Caco-2 (cell line): ENCODE data around the gene SLC5A10. TPM values are rescaled to one million over a fixed set of nuclear protein-coding genes. Genes with fewer than 3 reads are reported as not detected.

Experiments used
- BruUV-seq: library from RNA; stranded (reverse); fragments of 400-500 nt; replicated peaks from 2 replicates; lab custom pipeline; 2021; lab: Mats Ljungman, UMichigan
- CTCF ChIA-PET: fragments of 300-600 bp; sonication (Branson Sonifier 250); formaldehyde crosslinking; loops from one replicate; lab custom pipeline; 2022; ENCODE audit warnings: antibody characterized with exemption; lab: Charles Lee
- POLR2A ChIA-PET: fragments of 300-600 bp; sonication (Branson Sonifier 250); formaldehyde crosslinking; loops from one replicate; lab custom pipeline; 2022; ENCODE audit warnings: antibody characterized with exemption; lab: Charles Lee
- DNase-seq, 2 experiments: peaks; one replicate each; pipeline versions ENCODE4 v3.0.0 to v3.0.0-alpha.2; 2020 to 2022
- H3K27me3 ChIP-seq: replicated peaks from 2 replicates; pipeline ENCODE4 v1.6.0; 2011; ENCODE audit warnings: low read length; ENCODE audit not compliant: control insufficient read depth, insufficient read depth
- H3K36me3 ChIP-seq: 2 replicates; pipeline ENCODE4 v1.5.1; 2011; ENCODE audit warnings: low read length; ENCODE audit not compliant: control insufficient read depth, insufficient read depth
- H3K4me1 ChIP-seq: fragments of 250-450 bp; sonication (Bioruptor Pico); 2 replicates; pipeline ENCODE4 v1.5.1; 2020; ENCODE audit warnings: mild to moderate bottlenecking
- H3K4me3 ChIP-seq: 2 replicates; pipeline ENCODE4 v1.5.1; 2011; ENCODE audit warnings: low read depth, mild to moderate bottlenecking, control low read depth, low read length
- H3K9me3 ChIP-seq: fragments of 250-450 bp; sonication (Bioruptor Pico); 2 replicates; pipeline ENCODE4 v1.5.1; 2020; ENCODE audit warnings: mild to moderate bottlenecking, moderate library complexity
- H3K27ac Mint-ChIP-seq: one replicate; pipeline ENCODE4 v1.8.0; 2022; ENCODE audit warnings: mixed read lengths; ENCODE audit not compliant: unreplicated experiment
- H3K27me3 Mint-ChIP-seq: one replicate; pipeline ENCODE4 v1.8.0; 2022; ENCODE audit warnings: mixed read lengths; ENCODE audit not compliant: insufficient read depth, unreplicated experiment
- H3K36me3 Mint-ChIP-seq: one replicate; pipeline ENCODE4 v1.8.0; 2022; ENCODE audit warnings: mild to moderate bottlenecking, mixed read lengths; ENCODE audit not compliant: insufficient read depth, unreplicated experiment
- H3K4me1 Mint-ChIP-seq: one replicate; pipeline ENCODE4 v1.8.0; 2022; ENCODE audit warnings: low read depth, mixed read lengths; ENCODE audit not compliant: unreplicated experiment
- H3K4me3 Mint-ChIP-seq: one replicate; pipeline ENCODE4 v1.8.0; 2022; ENCODE audit warnings: mild to moderate bottlenecking, moderate library complexity, mixed read lengths; ENCODE audit not compliant: unreplicated experiment
- H3K9me3 Mint-ChIP-seq: one replicate; pipeline ENCODE4 v1.8.0; 2022; ENCODE audit warnings: mixed read lengths; ENCODE audit not compliant: unreplicated experiment
- intact Hi-C: fragments of 100-400 bp; cut with micrococcal nuclease; formaldehyde crosslinking; loops from one replicate; pipeline ENCODE4 v1.10.0; 2022; ENCODE audit not compliant: unreplicated experiment
- total RNA-seq: library from RNA; stranded (reverse); gene quantifications from 2 replicates; pipeline ENCODE4 v1.2.3, GENCODE V29; 2022
- TF ChIP-seq, protein P1 (sequence below), 2 experiments: fragments of 200-600 bp in 1 of 2; IDR thresholded peaks; 1 replicate in 1 of 2; 2 replicates in 1 of 2; pipeline versions ENCODE4 v1.5.1 to v1.8.0; 2011 to 2022; ENCODE audit warnings: antibody characterized with exemption in 1 of 2, control low read depth in 1 of 2, inconsistent platforms in 1 of 2, low read depth in 1 of 2, low read length in 1 of 2, mild to moderate bottlenecking in 1 of 2, moderate library complexity in 1 of 2; ENCODE audit not compliant: insufficient read depth in 1 of 2, severe bottlenecking in 1 of 2, unreplicated experiment in 1 of 2

The SLC5A10 gene
- total RNA-seq, 1 experiment from 2014 or later = 0.27 TPM

DNA sequence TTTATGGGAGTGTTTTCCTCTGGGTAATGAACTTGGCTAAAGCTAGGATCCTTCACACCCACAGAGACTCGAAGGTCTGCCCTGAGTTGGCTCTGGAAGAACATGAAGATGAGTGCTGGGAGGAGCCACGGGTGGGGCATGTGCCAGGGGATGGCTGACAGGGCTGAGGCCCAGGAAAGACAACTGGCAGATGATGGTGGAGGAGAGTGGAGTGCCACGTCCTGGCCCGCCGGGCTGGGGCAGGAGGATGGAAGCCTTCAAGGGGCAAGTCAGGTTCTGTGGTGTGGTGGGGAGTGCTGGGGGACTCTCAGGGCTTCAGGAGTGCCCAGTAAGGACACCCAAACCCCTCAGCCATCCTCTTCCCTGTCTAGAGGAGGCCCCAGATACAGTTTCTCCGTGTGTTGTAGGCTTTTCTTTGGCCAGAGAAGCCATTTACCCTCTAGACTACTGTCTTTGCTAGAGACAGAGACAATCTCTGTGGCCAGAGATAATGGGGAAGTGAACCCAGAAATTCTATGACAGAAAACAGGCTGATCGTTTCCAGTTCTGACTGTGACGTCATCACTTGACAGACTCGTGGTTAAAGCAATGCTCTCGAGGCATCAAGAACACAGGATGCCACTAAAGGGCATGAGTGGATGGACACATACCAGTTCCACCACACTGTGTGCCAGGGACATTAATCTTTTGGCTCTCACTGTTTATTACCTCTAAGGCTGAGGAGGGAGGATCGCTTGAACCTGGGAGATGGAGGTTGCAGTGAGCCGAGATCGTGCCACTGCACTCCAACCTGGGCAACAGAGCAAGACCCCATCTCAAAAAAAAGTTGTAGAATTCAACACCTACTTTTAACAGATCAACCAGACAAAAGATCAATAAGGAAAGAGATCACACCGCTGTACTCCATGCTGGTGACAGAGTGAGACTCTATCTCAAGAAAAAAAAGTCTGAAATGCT lies 18.6 kb upstream of the SLC5A10 start:
- Histone ChIP-seq H3K9me3 (no peaks in the 10 kb centered on the region), H3K27me3 (no peaks in the 10 kb centered on the region), H3K4me3 (no peak overlapping the region), H3K4me1 (peaks cover 4% of the 10 kb centered on the region; the same call in 1 of the 2 replicates), H3K36me3 (peaks cover 1% of the 10 kb centered on the region; the same call in 1 of the 2 replicates)
- Mint-ChIP-seq H3K27me3 (no peaks in the 10 kb centered on the region), H3K36me3 (peaks cover 35% of the 10 kb centered on the region), H3K27ac (no peak overlapping the region), H3K4me1 (peaks cover 3% of the 10 kb centered on the region), H3K9me3 (no peaks in the 10 kb centered on the region), H3K4me3 (no peak overlapping the region)
- POLR2A ChIA-PET = no interaction called here
- CTCF ChIA-PET = no interaction called here
- TF ChIP-seq, protein P1, sequence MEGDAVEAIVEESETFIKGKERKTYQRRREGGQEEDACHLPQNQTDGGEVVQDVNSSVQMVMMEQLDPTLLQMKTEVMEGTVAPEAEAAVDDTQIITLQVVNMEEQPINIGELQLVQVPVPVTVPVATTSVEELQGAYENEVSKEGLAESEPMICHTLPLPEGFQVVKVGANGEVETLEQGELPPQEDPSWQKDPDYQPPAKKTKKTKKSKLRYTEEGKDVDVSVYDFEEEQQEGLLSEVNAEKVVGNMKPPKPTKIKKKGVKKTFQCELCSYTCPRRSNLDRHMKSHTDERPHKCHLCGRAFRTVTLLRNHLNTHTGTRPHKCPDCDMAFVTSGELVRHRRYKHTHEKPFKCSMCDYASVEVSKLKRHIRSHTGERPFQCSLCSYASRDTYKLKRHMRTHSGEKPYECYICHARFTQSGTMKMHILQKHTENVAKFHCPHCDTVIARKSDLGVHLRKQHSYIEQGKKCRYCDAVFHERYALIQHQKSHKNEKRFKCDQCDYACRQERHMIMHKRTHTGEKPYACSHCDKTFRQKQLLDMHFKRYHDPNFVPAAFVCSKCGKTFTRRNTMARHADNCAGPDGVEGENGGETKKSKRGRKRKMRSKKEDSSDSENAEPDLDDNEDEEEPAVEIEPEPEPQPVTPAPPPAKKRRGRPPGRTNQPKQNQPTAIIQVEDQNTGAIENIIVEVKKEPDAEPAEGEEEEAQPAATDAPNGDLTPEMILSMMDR (IDR thresholded peaks at IDR 0.05; ENCODE audit: insufficient read depth in 1 of 2, low read depth in 1 of 2, low read length in 1 of 2, severe bottlenecking in 1 of 2, unreplicated experiment in 1 of 2) = no peak
- no TSS peak for BruUV-seq
- intact Hi-C loops = no loop called here
- DNase-seq = peak in 1 of 2 experiments; percentile 30

DNA sequence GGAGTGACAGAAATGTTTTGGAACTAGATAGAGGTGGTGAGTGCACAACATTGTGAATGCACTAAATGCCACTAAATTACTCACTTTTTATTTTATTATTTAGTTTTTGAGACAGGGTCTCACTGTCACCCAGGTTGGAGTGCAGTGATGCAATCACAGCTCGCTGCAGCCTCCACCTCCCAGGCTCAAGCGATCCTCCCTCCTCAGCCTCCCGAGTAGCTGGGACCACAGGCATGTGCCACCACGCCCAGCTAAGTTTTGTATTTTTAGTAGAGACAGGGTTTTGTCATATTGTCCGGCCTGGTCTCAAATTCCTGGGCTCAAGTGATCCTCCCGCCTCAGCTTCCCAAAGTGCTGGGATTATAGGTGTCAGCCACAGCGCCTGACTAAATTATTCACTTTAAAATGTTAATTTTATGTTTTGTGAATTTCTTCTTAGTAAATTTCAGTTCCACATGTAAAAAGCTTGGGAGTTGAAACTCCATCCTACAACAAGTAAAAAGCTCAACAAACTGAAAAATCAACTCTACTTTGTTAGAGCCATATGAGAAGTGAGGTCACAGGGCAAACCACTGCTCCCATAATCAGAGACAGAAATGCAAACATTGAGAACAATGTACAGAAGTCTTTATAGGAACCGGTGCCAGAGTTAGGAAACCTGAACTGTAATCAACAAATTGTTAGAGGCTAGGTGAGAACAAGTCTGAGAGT lies 13.8 kb upstream of the SLC5A10 start:
- TF ChIP-seq, protein P1 (IDR thresholded peaks at IDR 0.05; ENCODE audit: insufficient read depth in 1 of 2, low read depth in 1 of 2, low read length in 1 of 2, severe bottlenecking in 1 of 2, unreplicated experiment in 1 of 2) = no peak
- CTCF ChIA-PET = interaction anchor here (0.6 to 1.0 kb wide), 3 partner anchors 14 to 1020 kb away, joined by 3 to 4 read pairs (median 3); partner anchors contain the start of gene SLC5A10
- POLR2A ChIA-PET = no interaction called here
- Mint-ChIP-seq H3K36me3 (peaks cover 3% of the 10 kb centered on the region), H3K9me3 (no peaks in the 10 kb centered on the region), H3K27ac (peak overlapping the region; percentile 34), H3K27me3 (no peaks in the 10 kb centered on the region), H3K4me3 (no peak overlapping the region), H3K4me1 (peaks cover 11% of the 10 kb centered on the region)
- DNase-seq = no peak
- no TSS peak for BruUV-seq
- no peaks in the 10 kb centered on the region for H3K27me3 ChIP-seq
- intact Hi-C loops = loop anchor here (5.0 kb wide), 1 partner anchor 81 kb away; the partner anchor contains the start of gene PRPSAP2
- no peak overlapping the region for H3K4me3 ChIP-seq
- H3K9me3 ChIP-seq = no peaks in the 10 kb centered on the region
- peaks cover 9% of the 10 kb centered on the region; the same call in 1 of the 2 replicates for H3K4me1 ChIP-seq
- no peaks in the 10 kb centered on the region for H3K36me3 ChIP-seq

DNA sequence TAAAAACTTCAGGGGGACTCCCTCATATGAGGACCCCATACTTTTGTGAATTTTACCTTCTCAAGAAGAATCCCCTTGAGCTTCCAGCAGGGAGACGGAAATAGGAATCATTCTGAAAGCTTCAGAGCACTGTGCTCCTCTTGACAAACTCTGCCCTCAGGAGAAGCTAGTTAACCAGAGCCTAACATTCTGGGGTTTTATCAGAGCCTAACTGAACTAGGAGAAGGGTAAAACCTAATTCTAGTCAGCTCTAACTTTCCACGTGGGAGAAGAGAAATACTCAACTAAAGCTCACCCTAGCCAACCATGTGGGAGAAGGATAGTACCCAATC lies 13.3 kb upstream of the SLC5A10 start:
- no peaks in the 10 kb centered on the region for H3K27me3 Mint-ChIP-seq
- no TSS peak for BruUV-seq
- H3K4me1 ChIP-seq = peaks cover 9% of the 10 kb centered on the region; the same call in 1 of the 2 replicates
- H3K4me3 Mint-ChIP-seq = no peak overlapping the region
- ChIA-PET CTCF (interaction anchor here (0.7 kb wide), 1 partner anchor 13 kb away, joined by 3 read pairs; the partner anchor contains the start of gene SLC5A10), POLR2A (no interaction called here)
- no peaks in the 10 kb centered on the region for H3K9me3 Mint-ChIP-seq
- H3K4me1 Mint-ChIP-seq = peaks cover 11% of the 10 kb centered on the region
- TF ChIP-seq, protein P1 (IDR thresholded peaks at IDR 0.05; ENCODE audit: insufficient read depth in 1 of 2, low read depth in 1 of 2, low read length in 1 of 2, severe bottlenecking in 1 of 2, unreplicated experiment in 1 of 2) = no peak
- no peak for DNase-seq
- intact Hi-C loops = loop anchor here (5.0 kb wide), 1 partner anchor 81 kb away; the partner anchor contains the start of gene PRPSAP2
- no peaks in the 10 kb centered on the region for H3K36me3 ChIP-seq
- H3K27me3 ChIP-seq = no peaks in the 10 kb centered on the region
- no peaks in the 10 kb centered on the region for H3K36me3 Mint-ChIP-seq
- no peaks in the 10 kb centered on the region for H3K9me3 ChIP-seq
- peak overlapping the region; percentile 34 for H3K27ac Mint-ChIP-seq
- no peak overlapping the region for H3K4me3 ChIP-seq
